ENCODE data around the gene POLH.
"Not testable (repeated sequence)": the region's sequence is repeated elsewhere in the genome, so short reads cannot be mapped to it uniquely, and the experiment has no call there.

Gene POLH

DNA sequence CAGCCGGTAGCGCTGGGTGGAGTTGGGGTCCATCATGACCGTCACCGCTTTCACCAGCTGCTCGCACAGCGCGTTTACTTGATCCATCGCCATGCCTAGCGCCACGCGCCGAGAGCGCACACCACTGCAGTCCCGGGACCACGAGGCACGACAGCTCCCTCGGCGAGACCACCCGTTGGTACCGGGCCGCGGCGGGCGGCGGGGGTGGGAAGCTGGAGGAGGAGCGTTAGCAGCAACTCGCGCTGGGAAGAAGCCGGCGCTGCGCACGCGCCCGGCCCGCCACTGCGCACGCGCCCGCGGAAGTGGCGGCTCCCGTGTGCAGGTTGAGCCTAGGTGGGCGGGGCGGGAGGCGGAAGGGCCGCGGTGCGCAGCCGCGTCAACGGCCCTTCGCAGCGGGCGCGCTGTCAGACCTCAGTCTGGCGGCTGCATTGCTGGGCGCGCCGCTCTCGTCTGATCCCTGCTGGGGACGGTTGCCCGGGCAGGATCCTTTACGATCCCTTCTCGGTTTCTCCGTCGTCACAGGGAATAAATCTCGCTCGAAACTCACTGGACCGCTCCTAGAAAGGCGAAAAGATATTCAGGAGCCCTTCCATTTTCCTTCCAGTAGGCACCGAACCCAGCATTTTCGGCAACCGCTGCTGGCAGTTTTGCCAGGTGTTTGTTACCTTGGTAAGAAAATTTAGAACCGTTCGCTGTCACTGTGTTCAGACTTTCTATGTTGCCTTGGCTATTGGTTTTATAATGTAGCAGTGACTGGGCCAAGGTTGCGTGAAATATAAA, at the start of gene POLH, which contains the start of gene XPO5:
TSS of gene POLH (plus strand) at position 414 of the 780 bp plus-strand sequence. CDS start 6,135 bp downstream, outside the sequence.
TSS of gene XPO5 (minus strand) at position 267 of the 780 bp plus-strand sequence. CDS start at position 93, 174 bp downstream.
- DNase-seq, result peak; percentile 89

DNA sequence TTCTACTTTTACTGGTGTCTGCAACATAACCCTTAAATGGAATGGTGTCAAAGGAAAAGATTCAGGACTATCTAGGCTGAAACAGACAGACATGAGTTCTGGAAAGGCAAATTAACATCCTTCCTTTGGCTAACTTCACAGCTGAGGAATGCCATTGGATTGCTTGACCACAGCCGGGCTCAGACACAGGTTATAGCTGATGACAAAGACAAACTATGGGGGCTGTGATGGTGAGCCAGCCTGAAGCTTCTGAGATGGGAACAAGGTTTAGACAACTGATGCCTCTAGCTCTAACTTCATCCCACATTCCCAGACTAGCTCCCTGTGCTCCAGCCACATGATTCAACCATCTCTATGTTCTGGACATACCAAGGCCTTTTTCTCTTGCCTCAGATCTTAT, 43.8 kb upstream of the POLH start:
- no peak for DNase-seq

DNA sequence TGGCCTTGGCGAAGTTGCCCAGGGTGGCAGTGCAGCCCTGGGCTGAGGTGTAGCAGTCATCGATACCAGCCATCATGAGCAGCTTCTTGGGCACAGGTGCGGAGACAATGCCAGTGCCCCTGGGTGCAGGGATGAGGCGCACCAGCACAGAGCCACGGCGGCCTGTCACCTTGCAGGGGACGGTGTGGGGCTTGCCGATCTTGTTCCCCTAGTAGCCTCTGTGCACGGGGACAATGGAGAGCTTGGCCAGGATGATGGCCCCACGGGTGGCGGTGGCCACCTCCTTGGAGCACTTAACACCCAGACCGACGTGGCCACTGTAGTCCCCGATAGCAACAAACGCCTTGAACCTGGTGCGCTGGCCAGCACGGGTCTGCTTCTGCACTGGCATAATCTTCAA, 37.0 kb upstream of the POLH start:
- DNase-seq, result not testable (repeated sequence)

DNA sequence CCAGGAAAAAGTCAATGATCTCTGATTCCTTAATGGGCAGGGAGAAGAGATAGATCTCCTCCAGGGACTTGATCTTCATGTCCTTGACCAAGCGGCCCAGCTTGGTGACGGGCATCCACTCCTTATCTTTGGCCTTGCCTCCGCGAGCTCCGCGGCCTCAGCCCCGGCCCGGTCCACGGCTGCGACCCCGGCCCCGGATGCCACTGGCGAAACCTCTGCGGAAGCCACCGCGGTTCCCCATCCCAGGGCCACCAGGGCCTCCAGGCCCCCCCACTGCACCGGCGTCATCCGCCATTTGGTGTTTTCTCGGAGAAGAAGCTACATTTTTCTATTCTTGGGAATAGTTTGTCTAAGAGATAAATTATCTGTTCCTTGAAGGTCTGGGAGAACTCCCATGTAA, 36.6 kb upstream of the POLH start:
- DNase-seq, result not testable (repeated sequence)

DNA sequence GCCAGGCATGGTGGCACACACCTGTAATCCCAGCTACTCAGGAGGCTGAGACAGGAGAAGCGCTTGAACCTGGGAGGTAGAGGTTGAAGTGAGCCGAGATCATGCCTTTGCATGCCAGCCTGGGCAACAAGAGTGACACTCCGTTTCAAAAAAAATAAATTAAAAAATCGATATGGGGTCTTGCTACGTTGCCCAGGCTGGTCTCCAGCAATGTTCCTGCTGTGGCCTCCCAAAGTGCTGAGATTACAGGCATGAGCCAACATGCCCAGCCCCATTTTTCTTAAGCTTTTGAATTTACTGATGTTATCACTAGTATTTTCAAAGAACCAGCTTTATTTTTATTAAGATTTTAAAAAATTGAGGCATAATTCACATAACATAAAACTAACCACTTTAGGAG, 35.5 kb upstream of the POLH start:
- DNase-seq, result no peak

DNA sequence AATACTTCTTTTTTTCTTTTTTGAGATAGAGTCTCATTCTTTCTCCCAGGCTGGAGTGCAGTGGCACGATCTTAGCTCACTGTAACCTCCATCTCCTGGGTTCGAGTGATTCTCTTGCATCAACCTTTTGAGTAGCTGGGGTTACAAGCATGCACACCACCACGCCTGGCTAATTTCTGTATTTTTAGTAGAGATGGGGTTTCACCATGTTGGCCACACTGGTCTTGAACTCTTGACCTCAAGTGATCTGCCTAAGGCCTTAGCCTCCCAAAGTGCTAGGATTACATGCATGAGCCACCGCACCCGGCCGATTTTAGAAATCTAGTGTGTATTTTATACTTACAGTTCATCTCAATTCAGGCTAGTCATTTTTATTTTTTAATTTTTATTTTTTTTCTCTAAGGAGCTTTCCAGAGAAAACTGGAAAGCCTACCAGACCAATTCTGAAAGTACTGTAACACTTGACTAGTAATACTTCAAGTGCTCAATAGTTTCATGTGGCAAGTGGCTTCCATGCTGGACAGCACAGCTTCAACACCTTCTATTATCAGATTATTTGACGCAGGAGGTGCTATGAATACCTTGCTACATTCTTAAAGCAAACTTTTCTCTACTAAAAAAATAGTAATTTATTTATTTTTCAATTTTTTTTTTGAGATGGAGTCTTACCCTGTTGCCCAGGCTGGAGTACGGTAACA, 34.1 kb upstream of the POLH start:
- DNase-seq, result no peak

DNA sequence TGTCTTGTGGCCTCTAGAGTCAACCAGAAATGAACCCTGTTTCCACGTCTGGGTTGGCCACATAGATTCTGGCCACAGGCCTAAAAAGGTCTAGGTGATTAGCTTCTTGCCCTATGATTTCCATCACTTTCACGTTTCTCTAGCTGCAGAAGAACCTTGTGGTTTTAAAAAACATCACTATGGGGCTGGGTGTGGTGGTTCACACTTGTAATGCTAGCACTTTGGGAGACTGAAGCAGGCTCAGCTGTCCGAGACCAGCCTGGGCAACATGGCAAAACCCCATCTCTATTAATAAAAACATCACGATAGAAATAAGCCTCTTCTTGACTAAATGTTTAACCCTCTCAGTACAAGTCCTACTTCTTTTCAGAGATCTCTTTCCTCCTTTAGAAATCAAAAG, 31.5 kb upstream of the POLH start:
- no peak for DNase-seq

DNA sequence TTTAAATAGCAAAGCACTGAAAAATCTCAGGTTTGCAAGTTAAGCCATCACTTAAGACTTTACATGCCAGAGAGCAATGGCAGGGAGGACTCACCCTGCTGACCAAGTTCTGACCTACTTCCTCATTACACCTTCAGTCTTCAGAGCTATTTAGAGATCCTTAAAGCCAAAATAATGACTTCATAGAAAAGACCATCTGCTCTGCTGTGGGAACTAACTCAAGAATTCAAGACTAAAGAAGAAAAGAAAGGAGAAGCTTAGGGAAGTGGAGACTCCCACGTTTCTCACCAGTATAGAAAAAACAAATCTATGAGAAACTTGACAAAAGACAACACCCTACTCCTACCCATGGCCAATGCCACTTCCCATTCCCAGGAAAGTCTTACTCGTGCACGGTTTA, 28.8 kb upstream of the POLH start:
- DNase-seq, result no peak

DNA sequence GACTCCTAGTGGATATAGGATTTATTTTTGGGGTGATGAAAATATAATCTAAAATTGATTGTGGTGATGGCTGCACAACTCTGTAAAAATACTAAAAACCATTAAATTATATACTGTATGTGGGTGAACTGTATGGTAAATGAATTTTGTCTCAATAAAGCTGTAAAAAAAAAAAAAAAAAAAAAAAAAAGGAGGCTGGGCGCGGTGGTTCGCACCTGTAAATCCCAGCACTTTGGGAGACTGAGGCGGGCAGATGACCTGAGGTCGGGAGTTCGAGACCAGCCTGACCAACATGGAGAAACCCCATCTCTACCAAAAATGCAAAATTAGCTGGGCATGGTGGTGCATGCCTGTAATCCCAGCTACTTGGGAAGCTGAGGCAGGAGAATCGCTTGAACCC, 18.4 kb upstream of the POLH start:
- DNase-seq, result not testable (repeated sequence)

DNA sequence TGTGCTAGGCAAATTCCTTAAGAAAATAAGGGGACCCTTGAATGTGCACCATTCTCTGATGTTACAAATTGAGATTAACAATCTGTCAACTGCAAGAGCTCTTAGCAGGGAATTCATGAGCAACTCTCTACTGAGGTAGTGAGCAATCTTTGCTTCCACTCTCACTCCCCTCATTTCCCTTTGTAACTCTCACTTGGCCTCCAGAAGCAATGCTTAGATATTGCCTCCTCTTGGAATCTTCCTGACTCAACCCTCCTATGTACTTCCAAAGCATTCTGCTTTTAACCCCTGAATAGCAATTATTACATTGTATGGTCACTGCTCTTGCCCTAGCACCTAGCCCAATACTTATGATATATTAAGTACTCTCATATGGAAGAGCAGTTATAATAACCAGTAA, 16.7 kb upstream of the POLH start:
- DNase-seq, result no peak

DNA sequence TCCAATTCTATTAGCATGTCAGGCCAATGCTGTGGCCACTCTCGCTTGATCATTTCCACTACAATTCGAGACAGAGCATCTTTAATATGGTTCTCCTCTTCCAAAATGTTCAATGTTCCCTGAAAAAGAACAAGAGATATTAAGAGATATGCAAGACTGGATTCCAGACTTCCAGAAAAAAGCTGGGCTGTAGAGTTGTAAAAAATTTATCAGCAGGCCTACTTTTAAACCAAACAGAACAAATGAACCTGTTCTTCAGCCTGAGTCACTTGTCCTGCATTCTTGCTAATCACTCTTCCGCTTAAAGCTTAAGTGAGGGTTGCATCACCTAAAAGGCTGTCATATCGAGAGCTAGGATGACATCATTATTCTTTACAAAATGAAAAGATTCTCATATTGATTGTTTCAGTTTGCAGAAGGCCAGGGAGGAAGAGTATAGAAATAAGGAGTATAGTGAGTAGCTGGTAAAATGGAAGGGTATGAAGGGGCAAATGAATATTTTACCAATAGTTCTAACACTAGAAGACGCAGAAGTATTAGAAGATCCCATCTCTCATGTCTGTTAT, 5.0 kb upstream of the POLH start:
- DNase-seq, result no peak

DNA sequence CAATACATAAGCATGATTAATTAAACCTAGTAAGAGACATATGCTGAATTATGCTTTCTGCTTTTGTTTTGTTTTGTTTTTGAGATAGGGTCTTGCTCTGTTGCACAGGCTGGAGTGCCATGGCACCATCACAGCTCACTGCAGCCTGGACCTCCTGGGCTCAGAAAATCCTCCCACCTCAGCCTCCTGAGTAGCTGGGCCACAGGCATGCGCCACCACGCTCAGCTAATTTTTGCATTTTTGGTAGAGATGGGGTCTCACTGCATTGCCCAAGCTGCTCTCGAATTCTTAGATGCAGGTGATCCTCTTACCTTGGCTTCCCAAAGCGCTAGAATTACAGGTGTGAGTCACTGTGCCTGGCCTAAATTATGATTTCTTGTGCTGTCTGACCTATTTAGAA, 4.0 kb upstream of the POLH start:
- no peak for DNase-seq

DNA sequence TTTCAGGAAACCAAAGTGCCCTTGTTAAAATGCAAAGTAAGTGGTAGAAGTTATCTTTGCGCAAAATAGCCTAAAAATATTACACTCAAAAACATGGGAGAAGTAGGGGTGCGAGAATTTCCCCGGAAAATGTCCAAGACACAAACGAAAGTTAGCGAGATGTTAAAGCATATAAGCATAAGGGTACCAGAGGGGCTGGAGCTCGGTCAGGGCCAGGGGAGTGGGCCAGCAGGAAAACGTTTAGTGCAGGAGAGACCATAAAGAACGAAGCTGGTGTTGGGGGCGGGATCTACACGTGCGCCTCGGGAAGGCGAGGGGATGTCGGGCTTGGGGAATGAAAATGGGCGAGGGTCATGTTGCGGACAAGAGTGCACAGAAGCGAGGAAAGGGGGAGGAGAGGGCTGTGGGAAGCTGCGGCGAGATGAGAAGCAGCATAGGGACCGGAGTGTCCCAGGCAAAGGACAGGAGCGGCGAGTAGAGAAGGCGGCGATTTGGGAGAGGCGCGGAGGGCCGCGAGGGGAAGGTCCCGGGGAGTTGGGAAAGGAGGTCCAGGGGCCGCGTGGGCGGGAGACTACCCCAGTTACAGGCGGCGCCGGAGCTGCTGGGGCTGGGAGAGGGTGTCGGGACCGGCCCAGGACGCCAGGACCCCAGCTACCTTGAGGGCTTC, 747 bp upstream of the POLH start:
- no peak for DNase-seq

DNA sequence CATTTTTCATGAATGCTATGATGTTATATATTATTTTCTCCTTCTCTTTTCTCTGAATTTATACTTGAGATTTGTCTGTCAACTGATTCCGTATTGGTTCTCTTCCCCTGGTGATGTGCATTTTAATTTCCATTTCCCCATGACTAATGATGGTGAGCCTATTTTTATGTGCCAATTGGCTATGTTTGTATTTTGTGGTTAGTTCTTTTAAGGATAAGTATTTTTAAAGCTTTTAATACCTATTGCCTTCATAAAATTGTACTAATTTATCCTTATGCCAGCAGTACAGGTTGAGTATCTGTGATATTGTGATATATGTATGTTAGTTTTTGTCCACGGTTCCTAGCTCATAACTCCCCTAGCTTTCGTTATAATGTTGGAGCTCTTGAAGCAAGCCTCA, 2.8 kb downstream of the POLH start:
- DNase-seq, result no peak

DNA sequence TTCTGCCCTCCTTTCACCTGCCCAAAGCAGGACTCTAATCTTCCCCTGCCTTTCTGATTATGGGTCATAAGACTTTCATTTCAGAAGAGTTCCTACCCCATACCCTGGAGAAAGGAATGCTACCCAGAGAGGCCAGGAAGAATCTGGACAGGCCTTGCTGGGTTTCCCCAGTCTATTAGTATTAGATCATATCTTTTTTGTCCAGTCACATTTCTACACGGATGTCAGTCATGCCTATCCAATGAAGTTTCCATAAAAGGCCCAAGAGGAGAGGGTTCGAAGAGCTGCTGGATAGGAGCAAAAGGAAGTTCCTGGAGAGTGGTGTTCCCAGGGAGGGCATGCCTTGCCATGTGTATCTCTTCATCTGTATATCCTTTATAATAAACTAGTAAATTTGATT, 3.2 kb downstream of the POLH start:
- no peak for DNase-seq

DNA sequence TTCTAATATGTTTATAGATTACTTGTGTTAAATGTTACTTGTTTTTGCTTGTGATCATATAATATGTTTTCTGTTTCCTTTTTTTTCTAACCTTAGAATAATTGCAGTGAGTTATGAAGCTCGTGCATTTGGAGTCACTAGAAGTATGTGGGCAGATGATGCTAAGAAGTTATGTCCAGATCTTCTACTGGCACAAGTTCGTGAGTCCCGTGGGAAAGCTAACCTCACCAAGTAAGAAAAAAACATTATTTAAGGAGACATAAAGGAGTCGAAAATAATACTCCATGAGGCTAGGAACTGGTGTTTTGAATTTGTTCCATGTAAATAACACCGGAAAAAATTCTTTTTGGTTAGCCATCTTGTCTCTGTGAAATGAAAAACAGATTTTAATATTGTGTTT, 6.9 kb downstream of the POLH start:
- no peak for DNase-seq

DNA sequence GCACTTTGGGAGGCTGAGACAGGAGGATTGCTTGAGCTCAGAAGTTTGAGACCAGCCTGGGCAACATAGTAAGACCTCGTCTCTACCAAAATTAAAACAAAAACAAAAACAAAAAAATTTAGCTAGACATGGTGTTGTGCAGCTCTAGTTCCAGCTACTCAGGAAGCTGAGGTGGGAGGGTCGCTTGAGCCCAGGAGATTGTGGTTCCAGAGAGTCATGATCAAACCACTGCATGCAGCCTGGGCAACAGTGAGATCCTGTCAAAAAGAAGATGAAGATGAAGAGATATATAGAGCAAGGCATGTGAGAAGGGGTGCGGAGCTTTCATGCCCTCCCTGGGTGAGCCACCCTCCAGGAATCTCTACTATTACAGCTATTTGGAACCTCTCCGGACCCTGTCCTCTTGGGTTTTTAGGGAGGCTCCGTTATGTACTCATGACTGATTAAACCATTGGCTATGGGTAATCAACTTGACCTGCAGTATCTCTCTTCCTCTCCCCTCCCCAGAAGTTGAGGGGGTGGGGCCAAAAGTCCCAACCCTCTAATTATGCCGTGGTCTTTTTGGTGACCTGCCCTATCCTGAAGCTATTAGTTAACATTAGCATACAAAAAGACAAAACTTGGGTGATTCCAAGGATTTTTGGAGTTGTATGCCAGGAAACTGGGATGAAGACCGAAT, 9.0 kb downstream of the POLH start:
- peak; percentile 22 for DNase-seq

DNA sequence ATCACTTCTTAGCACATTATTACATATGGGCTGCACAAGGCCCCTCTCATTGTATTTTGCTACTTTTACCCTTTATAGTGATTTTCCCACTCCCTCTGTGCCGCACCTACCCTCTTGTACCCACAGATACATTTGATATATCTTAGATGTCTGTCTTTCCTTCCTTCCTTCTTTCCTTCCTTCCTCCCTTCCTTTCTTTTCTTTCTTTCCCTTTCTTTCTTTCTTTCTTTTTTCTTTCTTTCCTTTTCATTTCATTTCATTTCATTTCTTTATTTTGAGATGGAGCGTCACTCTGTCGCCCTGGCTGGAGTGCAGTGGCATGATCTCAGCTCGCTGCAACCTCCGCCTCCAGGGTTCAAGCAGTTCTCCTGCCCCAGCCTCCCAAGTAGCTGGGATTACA, 12.2 kb downstream of the POLH start:
- no peak for DNase-seq

DNA sequence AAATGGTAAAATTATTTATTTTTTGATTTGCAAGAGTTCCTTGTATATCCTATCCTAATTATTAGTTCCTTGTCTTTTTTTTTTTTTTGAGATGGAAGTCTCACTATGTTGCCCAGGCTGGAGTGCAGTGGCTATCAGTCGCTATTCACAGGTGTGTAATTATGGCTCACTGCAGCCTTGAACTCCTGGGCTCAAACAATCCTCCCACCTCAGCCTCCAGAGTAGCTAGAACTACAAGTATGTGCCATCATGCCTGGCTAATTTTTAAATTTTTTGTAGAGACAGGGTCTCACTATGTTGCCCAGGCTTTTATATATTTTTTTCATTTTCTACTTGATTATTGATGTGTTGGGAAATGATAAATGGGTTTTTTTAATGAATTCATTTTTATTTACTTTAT, 13.6 kb downstream of the POLH start:
- not testable (repeated sequence) for DNase-seq

DNA sequence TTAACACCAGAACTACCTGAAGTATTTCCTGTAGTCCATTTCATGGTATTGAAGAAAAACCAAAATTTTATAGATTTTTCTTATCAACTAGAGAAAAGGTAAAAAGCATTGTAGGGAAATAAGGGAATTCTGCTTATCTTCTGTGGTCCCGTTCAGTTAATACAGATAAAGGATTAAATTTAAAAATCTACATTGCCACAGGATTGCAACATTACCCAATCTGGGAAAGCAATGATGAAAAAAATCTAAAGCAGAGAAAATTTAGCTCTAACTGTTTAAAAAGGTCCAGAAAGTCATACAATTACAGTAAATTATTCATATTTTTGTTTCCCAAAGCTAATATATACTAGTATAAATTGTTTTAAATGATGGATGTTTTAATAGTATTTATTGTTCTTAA, 18.0 kb downstream of the POLH start:
- DNase-seq, result no peak

DNA sequence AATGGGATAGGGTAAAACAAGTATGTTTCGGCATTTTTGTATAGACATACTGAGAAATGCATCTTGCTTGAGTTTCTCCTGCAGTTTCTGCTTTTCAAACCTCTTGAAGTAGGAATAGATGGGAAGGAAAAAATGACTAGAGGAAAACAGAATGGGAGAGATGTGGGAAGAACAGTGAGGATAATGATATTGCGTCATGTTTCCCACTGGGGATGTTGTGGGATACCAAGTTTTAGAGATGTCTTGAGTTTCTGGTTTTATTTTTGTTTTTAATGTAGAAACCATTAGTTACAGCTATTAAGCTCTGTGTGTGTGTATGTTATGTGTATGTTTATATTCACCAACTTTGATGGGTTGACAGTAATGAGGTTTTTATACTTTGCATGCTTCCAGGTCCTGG, 24.6 kb downstream of the POLH start:
- no peak for DNase-seq

DNA sequence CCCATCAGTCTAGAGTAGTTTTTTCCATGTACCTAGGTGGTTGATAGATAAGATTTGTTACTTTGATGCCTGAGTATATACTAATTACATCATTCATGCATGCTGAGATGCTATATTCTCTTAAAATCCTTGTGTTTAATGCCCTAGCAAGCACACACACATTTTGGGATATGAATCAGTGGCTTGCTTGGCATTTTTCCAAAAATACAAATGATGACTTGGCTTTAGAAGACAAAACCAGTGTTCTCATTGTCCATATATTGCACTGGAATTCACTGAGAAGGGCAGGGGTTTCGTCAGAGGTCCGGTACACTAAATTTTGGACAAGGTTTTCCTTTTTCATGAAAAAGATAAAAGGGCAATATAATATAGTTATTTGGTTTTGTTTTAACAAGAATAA, 28.2 kb downstream of the POLH start:
- DNase-seq, result peak; percentile 77

DNA sequence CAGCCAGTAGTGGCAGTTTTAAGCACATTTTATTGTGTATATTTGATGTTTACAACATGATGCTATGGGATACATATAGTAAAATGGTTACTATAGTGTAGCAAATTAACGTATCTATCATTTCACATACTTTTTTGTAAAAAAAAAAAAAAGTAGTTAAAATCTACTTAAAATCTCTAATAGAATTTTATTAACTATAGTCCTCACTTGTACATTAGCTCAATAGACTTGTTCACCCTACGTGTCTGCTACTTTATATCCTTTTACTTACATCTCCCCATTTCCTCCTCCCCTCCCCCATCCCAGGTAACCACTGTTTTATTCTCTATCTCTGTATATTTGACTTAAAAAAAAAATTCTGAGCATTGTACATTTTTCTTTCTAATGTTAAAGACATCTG, 30.0 kb downstream of the POLH start:
- DNase-seq, result no peak

All from fibroblast of skin of right quadriceps (primary cell).